Coronary artery (tissue), 2 donors: ENCODE data around the gene HCFC2.
"Not testable (repeated sequence)": the region's sequence is repeated elsewhere in the genome, so short reads cannot be mapped to it uniquely, and the experiment has no call there.

ENCODE experiments used
- DNase-seq: peaks from one replicate; pipeline ENCODE4 v3.0.0-alpha.2; 2017; ENCODE audit warnings: low spot score
- H3K27ac ChIP-seq, 2 donors: fragments of 200-600 bp; sonication (generic); one replicate each; pipeline ENCODE4 v1.5.1; 2016 to 2019
- H3K4me3 ChIP-seq: fragments of 200-600 bp; sonication (generic); 2 replicates; pipeline ENCODE4 v1.5.1; 2016; ENCODE audit warnings: mild to moderate bottlenecking, moderate library complexity
- TF ChIP-seq, protein P1 (sequence below): fragments of 200-600 bp; sonication (generic); IDR thresholded peaks from one replicate; pipeline ENCODE4 v1.5.1; 2019; ENCODE audit warnings: antibody characterized with exemption

HCFC2 gene

GRCh38 chr12:104106965-104107364, 42.6 kb downstream of the HCFC2 start:
- no peak overlapping the region for H3K4me3 ChIP-seq
- DNase-seq: no peak
- TF ChIP-seq, protein P1, sequence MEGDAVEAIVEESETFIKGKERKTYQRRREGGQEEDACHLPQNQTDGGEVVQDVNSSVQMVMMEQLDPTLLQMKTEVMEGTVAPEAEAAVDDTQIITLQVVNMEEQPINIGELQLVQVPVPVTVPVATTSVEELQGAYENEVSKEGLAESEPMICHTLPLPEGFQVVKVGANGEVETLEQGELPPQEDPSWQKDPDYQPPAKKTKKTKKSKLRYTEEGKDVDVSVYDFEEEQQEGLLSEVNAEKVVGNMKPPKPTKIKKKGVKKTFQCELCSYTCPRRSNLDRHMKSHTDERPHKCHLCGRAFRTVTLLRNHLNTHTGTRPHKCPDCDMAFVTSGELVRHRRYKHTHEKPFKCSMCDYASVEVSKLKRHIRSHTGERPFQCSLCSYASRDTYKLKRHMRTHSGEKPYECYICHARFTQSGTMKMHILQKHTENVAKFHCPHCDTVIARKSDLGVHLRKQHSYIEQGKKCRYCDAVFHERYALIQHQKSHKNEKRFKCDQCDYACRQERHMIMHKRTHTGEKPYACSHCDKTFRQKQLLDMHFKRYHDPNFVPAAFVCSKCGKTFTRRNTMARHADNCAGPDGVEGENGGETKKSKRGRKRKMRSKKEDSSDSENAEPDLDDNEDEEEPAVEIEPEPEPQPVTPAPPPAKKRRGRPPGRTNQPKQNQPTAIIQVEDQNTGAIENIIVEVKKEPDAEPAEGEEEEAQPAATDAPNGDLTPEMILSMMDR: no peak
- no peak overlapping the region for H3K27ac ChIP-seq

DNA sequence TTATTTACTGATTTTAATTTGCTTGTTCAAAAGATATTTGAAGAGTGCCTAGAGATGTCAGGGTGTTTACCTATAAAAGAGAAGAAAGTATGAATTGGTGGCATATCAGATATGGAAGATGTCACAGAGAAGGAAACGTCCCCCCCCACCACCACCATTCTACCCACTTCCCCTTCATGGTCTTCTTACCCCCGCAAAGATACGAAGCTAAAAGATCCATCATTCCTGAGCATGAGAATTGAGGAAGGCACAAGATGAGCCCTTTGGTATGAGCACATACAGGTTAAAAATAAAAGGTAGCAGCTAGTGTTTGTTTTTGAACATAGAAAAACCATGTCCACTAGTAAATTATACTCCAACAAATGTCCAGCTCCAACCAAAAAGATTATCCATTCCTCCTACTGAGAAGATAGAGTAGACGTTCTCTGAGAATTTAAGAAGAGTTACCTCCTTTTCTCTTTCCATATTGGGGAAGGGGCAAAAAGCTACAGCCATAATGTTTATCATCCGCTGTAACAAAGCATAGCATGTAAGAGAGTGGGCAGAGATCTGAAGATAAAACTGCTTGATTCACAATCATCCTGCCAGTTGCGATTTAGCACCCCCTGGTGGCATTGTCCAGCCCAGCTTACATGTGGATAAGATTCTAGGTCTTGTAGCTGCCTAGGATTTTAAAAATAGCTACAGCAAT, 44.6 kb downstream of the HCFC2 start:
- no peak overlapping the region for H3K27ac ChIP-seq
- TF ChIP-seq, protein P1: peak; percentile 60
- H3K4me3 ChIP-seq: no peak overlapping the region
- no peak for DNase-seq

DNA sequence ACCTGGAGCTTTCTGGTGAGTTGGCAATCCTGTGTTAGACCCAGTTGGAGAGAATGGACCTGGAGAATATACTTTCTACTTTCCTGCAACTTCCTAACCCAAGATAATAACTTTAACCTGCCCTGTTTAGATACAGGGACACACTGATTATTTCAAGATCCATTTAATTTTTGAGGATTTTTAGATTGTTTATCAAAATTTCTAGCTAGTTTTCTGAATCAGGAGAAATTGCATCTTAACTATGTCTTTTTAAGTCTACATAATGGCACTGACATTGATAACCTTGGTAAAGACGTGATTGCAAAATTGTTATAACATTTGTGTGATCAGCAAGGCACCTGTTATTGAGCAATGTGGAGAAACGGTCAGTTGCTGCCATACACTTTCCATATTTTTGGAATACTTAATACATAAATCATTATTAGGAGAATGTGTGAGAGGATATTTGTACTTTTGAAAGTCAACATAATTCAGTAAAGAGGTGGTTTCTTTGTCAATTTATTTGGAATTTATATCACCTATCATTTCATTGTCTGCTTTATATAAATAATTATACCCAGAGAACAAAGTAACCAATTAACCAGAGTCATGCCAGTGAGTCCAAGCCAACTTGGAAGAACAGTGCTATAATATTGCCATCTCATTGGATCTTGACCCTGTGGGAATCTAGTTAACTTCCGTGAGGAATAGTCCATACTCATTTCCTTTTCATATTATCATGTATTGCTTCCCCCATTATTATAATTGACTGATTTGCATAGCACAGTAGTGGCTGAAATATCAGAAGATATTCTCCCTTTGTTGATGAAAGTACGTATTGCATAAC, 45.3 kb downstream of the HCFC2 start:
- TF ChIP-seq, protein P1: no peak
- no peak overlapping the region for H3K27ac ChIP-seq
- H3K4me3 ChIP-seq: no peak overlapping the region
- DNase-seq: no peak

GRCh38 chr12:104114834-104115586, 50.7 kb downstream of the HCFC2 start:
- DNase-seq, H3K27ac ChIP-seq, H3K4me3 ChIP-seq: not testable (repeated sequence)

GRCh38 chr12:104115587-104115975, 51.2 kb downstream of the HCFC2 start:
- TF ChIP-seq, protein P1: no peak
- Histone ChIP-seq H3K4me3 (no peak overlapping the region), H3K27ac (no peak overlapping the region)
- no peak for DNase-seq

GRCh38 chr12:104121001-104121400, 56.7 kb downstream of the HCFC2 start:
- H3K4me3 ChIP-seq: no peak overlapping the region
- no peak overlapping the region for H3K27ac ChIP-seq
- TF ChIP-seq, protein P1: no peak
- no peak for DNase-seq

- Histone ChIP-seq H3K4me3 (no peak overlapping the region), H3K27ac (no peak overlapping the region)
- DNase-seq: no peak
- TF ChIP-seq, protein P1: no peak
Measured at GRCh38 chr12:104122298-104122697, 58.0 kb downstream of the HCFC2 start.
